HG03442 (cell line): ENCODE results near the gene SLC12A1.
"Not testable (repeated sequence)": the region's sequence is repeated elsewhere in the genome, so short reads cannot be mapped to it uniquely, and the experiment has no call there.

ENCODE experiments used
- ATAC-seq: cut with Tn5 transposase; IDR thresholded peaks from one replicate; pipeline ENCODE4 v1.9.1; 2021; ENCODE audit warnings: mild to moderate bottlenecking, moderate library complexity; ENCODE audit not compliant: unreplicated experiment

Gene SLC12A1

GRCh38 chr15:48306639-48307038, 100.5 kb downstream of the SLC12A1 start:
- ATAC-seq, result no peak

- ATAC-seq, result no peak
Observed at GRCh38 chr15:48307586-48307985, 101.5 kb downstream of the SLC12A1 start.

GRCh38 chr15:48309740-48310139, 103.6 kb downstream of the SLC12A1 start:
- ATAC-seq, result no peak

- no peak for ATAC-seq
Observed at GRCh38 chr15:48313216-48313615, 107.1 kb downstream of the SLC12A1 start.

- ATAC-seq, result no peak
Observed at GRCh38 chr15:48315041-48315440, 108.9 kb downstream of the SLC12A1 start.

GRCh38 chr15:48317221-48317620, 111.1 kb downstream of the SLC12A1 start:
- ATAC-seq, result no peak

GRCh38 chr15:48318131-48318530, 112.0 kb downstream of the SLC12A1 start:
- no peak for ATAC-seq

GRCh38 chr15:48323294-48323693, 117.2 kb downstream of the SLC12A1 start:
- ATAC-seq, result no peak

GRCh38 chr15:48324949-48325348, 118.8 kb downstream of the SLC12A1 start:
- ATAC-seq, result no peak

GRCh38 chr15:48325400-48325799, 119.3 kb downstream of the SLC12A1 start:
- peak; percentile 72 for ATAC-seq

- ATAC-seq, result not testable (repeated sequence)
Observed at GRCh38 chr15:48326180-48326579, 120.1 kb downstream of the SLC12A1 start.

- ATAC-seq, result no peak
Observed at GRCh38 chr15:48330105-48330785, 124.1 kb downstream of the SLC12A1 start.

- peak; percentile 78 for ATAC-seq
Observed at GRCh38 chr15:48330855-48331795, 125.0 kb downstream of the SLC12A1 start, which contains the start of gene DUT. DUT (plus strand) TSS chr15:48331429; CDS start chr15:48331516, 87 bp downstream.

- ATAC-seq, result peak; percentile 48
Observed at GRCh38 chr15:48331796-48332641, 125.9 kb downstream of the SLC12A1 start.

- no peak for ATAC-seq
Observed at GRCh38 chr15:48332642-48333034, 126.5 kb downstream of the SLC12A1 start.

- no peak for ATAC-seq
Observed at GRCh38 chr15:48333540-48333939, 127.4 kb downstream of the SLC12A1 start.

GRCh38 chr15:48334260-48334659, 128.2 kb downstream of the SLC12A1 start:
- no peak for ATAC-seq

GRCh38 chr15:48336940-48337339, 130.8 kb downstream of the SLC12A1 start:
- ATAC-seq, result no peak

- no peak for ATAC-seq
Observed at GRCh38 chr15:48337607-48338006, 131.5 kb downstream of the SLC12A1 start.

GRCh38 chr15:48340111-48340510, 134.0 kb downstream of the SLC12A1 start:
- no peak for ATAC-seq

- no peak for ATAC-seq
Observed at GRCh38 chr15:48343865-48344264, 137.8 kb downstream of the SLC12A1 start.
